A673 (cell line): ENCODE measurements around the gene SLC1A5. TPM values are rescaled to one million over a fixed set of nuclear protein-coding genes. Genes with fewer than 3 reads are reported as not detected.
A peak's percentile ranks its signal among the peaks of the same experiment; 100 is the strongest.

ENCODE experiments used
- BruUV-seq: library from RNA; stranded (reverse); fragments of 400-500 nt; replicated peaks from 2 replicates; lab custom pipeline; 2021; lab: Mats Ljungman, UMichigan
- CTCF ChIA-PET: fragments of 300-600 bp; sonication (Branson Sonifier 250); formaldehyde crosslinking; loops from one replicate; lab custom pipeline; 2022; ENCODE audit warnings: antibody characterized with exemption; lab: Charles Lee
- POLR2A ChIA-PET: fragments of 300-600 bp; sonication (Branson Sonifier 250); formaldehyde crosslinking; loops from one replicate; lab custom pipeline; 2022; ENCODE audit warnings: antibody characterized with exemption; ENCODE audit not compliant: low non-redundant PET; lab: Charles Lee
- DNase-seq: peaks from one replicate; pipeline ENCODE4 v3.0.0-alpha.2; 2015; ENCODE audit warnings: low spot score
- H3K27ac ChIP-seq: fragments of 200-600 bp; sonication (generic); 2 replicates; pipeline ENCODE4 v1.5.1; 2016; ENCODE audit warnings: mixed run types, low read depth, mild to moderate bottlenecking, mixed read lengths, antibody characterized with exemption, low read length; ENCODE audit not compliant: poor library complexity, severe bottlenecking
- H3K27me3 ChIP-seq: fragments of 200-600 bp; sonication (generic); replicated peaks from 2 replicates; pipeline ENCODE4 v1.6.1; 2017; ENCODE audit warnings: mixed run types, low read depth, mild to moderate bottlenecking, mixed read lengths, antibody characterized with exemption, low read length; ENCODE audit not compliant: insufficient read depth, poor library complexity
- H3K36me3 ChIP-seq: fragments of 200-600 bp; sonication (generic); 2 replicates; pipeline ENCODE4 v1.6.1; 2016; ENCODE audit warnings: mixed run types, mild to moderate bottlenecking, mixed read lengths, antibody characterized with exemption, low read length; ENCODE audit not compliant: insufficient read depth, poor library complexity, severe bottlenecking
- H3K4me1 ChIP-seq: fragments of 200-600 bp; sonication (generic); 2 replicates; pipeline ENCODE4 v1.6.1; 2017; ENCODE audit warnings: mixed run types, mild to moderate bottlenecking, mixed read lengths, antibody characterized with exemption, low read length; ENCODE audit not compliant: insufficient read depth, poor library complexity, severe bottlenecking
- H3K4me3 ChIP-seq: fragments of 200-600 bp; sonication (generic); 2 replicates; pipeline ENCODE4 v1.5.1; 2016; ENCODE audit warnings: low read depth, mixed run types, mild to moderate bottlenecking, mixed read lengths, low read length; ENCODE audit not compliant: poor library complexity, severe bottlenecking
- H3K9me3 ChIP-seq: fragments of 200-600 bp; sonication (generic); 2 replicates; pipeline ENCODE4 v1.6.1; 2016; ENCODE audit warnings: mixed run types, low read depth, mild to moderate bottlenecking, mixed read lengths, antibody characterized with exemption, low read length; ENCODE audit not compliant: poor library complexity, severe bottlenecking
- EZH2 ChIP-seq: fragments of 200-600 bp; sonication (generic); IDR thresholded peaks from 2 replicates; pipeline ENCODE4 v1.6.1; 2017; ENCODE audit warnings: borderline replicate concordance, low read depth, mild to moderate bottlenecking, mixed read lengths, antibody characterized with exemption, low read length; ENCODE audit not compliant: poor library complexity, severe bottlenecking
- intact Hi-C: fragments of 100-400 bp; cut with micrococcal nuclease; formaldehyde crosslinking; loops from one replicate; pipeline ENCODE4 v1.10.0; 2022; ENCODE audit not compliant: unreplicated experiment
- total RNA-seq: library from RNA; stranded (reverse); gene quantifications from 2 replicates; pipeline ENCODE4 v1.2.3, GENCODE V29; 2021
- TF ChIP-seq, protein P1 (sequence below): fragments of 300-800, 200-600 bp; sonication (generic); conservative IDR thresholded peaks from 2 replicates; pipeline ENCODE4 v1.5.1; 2017; ENCODE audit warnings: low read depth, mild to moderate bottlenecking, antibody characterized with exemption, low read length, moderate library complexity, mixed read lengths

SLC1A5 gene
- total RNA-seq, 1 experiment from 2014 or later = 295 TPM

DNA sequence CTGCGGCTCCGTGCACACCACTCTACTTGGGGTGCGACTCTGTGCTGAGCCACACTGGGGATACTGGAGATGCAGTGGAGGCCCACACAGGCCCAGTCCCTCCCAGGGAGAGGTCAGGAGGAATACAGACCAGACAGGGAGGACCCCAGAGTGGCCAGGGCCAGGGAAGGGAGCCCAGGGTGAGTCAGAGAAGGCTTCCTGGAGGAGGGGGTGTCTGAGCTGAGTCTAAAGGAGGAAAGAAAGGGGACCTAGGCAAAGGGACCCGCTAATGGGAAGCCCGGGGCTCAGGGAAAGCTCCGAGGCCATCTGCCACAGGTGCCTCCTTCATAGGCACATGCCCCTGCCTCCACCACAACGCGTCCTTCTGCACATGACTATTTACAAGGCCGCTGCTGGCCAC, 58.2 kb downstream of the SLC1A5 start:
- ChIA-PET CTCF (no interaction called here), POLR2A (no interaction called here)
- DNase-seq = no peak
- no peaks in the 10 kb centered on the region for H3K9me3 ChIP-seq
- BruUV-seq = no TSS peak
- H3K4me3 ChIP-seq = no peak overlapping the region
- H3K36me3 ChIP-seq = peaks cover 96% of the 10 kb centered on the region
- no peaks in the 10 kb centered on the region for H3K4me1 ChIP-seq
- H3K27ac ChIP-seq = no peak overlapping the region
- intact Hi-C loops = no loop called here
- TF ChIP-seq, protein P1, sequence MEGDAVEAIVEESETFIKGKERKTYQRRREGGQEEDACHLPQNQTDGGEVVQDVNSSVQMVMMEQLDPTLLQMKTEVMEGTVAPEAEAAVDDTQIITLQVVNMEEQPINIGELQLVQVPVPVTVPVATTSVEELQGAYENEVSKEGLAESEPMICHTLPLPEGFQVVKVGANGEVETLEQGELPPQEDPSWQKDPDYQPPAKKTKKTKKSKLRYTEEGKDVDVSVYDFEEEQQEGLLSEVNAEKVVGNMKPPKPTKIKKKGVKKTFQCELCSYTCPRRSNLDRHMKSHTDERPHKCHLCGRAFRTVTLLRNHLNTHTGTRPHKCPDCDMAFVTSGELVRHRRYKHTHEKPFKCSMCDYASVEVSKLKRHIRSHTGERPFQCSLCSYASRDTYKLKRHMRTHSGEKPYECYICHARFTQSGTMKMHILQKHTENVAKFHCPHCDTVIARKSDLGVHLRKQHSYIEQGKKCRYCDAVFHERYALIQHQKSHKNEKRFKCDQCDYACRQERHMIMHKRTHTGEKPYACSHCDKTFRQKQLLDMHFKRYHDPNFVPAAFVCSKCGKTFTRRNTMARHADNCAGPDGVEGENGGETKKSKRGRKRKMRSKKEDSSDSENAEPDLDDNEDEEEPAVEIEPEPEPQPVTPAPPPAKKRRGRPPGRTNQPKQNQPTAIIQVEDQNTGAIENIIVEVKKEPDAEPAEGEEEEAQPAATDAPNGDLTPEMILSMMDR = no peak
- TF ChIP-seq EZH2 = no peak
- no peaks in the 10 kb centered on the region for H3K27me3 ChIP-seq

DNA sequence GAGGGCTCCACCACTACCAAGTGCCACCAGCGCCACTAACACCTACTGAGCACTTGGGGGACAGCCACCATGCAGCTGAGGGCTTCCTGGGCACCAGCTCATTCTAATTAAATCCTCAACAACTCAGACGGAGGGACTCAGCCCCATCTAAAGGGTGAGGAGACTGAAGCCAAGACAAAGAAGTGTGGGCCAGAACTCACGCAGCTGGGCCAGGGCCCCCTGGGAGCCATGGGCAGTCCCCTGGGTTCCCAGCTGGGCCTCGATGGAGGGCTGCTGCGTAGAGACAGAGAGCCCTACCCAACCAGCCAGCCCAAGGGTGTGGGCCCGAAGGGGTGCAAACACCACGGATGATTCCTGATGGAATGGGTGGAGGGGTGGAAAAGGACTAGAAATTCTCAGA, 58.7 kb downstream of the SLC1A5 start:
- no peaks in the 10 kb centered on the region for H3K9me3 ChIP-seq
- no peak for DNase-seq
- peaks cover 98% of the 10 kb centered on the region for H3K36me3 ChIP-seq
- BruUV-seq = no TSS peak
- ChIA-PET CTCF (interaction anchor here (0.6 kb wide), 1 partner anchor 596 kb away, joined by 3 read pairs; no protein-coding TSS in a partner anchor), POLR2A (no interaction called here)
- H3K4me1 ChIP-seq = no peaks in the 10 kb centered on the region
- H3K27me3 ChIP-seq = no peaks in the 10 kb centered on the region
- intact Hi-C loops = no loop called here
- no peak overlapping the region for H3K4me3 ChIP-seq
- no peak overlapping the region for H3K27ac ChIP-seq
- TF ChIP-seq, protein P1 = no peak
- TF ChIP-seq EZH2 = no peak

DNA sequence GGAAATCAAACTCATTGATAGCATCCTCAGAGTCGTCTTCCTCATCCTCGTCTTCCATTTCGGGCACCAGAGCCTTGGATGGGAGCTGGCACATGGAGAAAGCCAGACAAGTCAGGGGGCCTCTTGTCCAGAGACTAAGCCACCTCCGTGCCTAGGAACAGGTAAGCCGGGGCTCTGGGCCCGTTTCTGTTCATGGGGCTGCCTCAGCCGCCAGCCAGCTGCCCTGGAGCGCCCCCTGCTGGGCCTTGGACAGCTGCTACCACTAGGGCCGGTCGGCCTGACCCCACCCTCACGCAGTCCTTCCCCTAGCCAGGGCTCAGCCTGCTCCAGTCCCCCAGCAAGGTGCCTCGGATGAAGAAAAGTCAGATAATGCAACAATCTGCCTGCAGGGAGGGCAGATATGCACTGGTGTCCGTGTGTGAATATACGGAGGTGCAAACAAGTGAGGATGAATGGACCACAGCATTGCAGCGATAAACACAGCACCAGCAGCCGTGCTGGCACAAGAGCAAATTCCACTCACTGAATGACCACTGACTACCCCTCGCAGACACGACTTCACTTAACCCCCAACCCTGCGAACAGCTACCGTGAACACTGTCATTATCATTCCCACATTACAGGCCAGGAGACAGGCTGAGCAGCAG, 59.6 kb downstream of the SLC1A5 start:
- Histone ChIP-seq H3K4me3 (no peak overlapping the region), H3K36me3 (peaks cover 98% of the 10 kb centered on the region), H3K4me1 (no peaks in the 10 kb centered on the region), H3K27ac (no peak overlapping the region), H3K9me3 (no peaks in the 10 kb centered on the region), H3K27me3 (no peaks in the 10 kb centered on the region)
- peak; percentile 56 for DNase-seq
- CTCF ChIA-PET = no interaction called here
- intact Hi-C loops = no loop called here
- POLR2A ChIA-PET = no interaction called here
- no peak for TF ChIP-seq EZH2
- TF ChIP-seq, protein P1 = peak; percentile 87
- no TSS peak for BruUV-seq
